ENCODE data around the gene ADAP2.
"Not testable (repeated sequence)": the region's sequence is repeated elsewhere in the genome, so short reads cannot be mapped to it uniquely, and the experiment has no call there.

The ADAP2 gene

GRCh38 chr17:30961209-30962188 lies 39.8 kb downstream of the ADAP2 start:
- peak; percentile 64 for DNase-seq (ENCODE audit: low read depth)
- TF ChIP-seq, protein P1, sequence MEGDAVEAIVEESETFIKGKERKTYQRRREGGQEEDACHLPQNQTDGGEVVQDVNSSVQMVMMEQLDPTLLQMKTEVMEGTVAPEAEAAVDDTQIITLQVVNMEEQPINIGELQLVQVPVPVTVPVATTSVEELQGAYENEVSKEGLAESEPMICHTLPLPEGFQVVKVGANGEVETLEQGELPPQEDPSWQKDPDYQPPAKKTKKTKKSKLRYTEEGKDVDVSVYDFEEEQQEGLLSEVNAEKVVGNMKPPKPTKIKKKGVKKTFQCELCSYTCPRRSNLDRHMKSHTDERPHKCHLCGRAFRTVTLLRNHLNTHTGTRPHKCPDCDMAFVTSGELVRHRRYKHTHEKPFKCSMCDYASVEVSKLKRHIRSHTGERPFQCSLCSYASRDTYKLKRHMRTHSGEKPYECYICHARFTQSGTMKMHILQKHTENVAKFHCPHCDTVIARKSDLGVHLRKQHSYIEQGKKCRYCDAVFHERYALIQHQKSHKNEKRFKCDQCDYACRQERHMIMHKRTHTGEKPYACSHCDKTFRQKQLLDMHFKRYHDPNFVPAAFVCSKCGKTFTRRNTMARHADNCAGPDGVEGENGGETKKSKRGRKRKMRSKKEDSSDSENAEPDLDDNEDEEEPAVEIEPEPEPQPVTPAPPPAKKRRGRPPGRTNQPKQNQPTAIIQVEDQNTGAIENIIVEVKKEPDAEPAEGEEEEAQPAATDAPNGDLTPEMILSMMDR (IDR thresholded peaks at IDR 0.05; ENCODE audit: low read depth, low read length, missing control alignments) = no peak
- no peak overlapping the region; the same call in 1 of the 2 replicates for H3K4me3 ChIP-seq (ENCODE audit: low read depth, low read length)

DNA sequence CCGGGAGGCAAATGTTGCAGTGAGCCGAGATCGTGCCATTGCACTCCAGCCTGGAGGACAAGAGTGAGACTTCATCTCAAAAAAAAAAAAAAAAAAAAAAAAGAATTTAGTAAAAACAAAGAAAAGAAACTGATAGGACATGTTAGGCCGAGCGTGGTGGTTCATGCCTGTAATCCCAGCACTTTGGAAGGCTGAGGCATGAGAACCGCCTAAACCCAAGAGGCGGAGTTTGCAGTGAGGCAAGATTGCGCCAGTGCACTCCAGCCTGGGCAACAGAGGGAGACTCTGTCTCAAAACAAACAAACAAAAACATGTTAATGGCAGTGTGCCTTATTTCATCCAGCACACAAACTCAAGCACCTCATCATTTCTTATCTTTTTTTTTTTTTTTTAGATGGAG lies 42.6 kb downstream of the ADAP2 start:
- H3K4me3 ChIP-seq (ENCODE audit: low read depth, low read length); DNase-seq (ENCODE audit: low read depth): not testable (repeated sequence)

- DNase-seq (ENCODE audit: low read depth) = no peak
- TF ChIP-seq, protein P1 (IDR thresholded peaks at IDR 0.05; ENCODE audit: low read depth, low read length, missing control alignments) = no peak
- H3K4me3 ChIP-seq (ENCODE audit: low read depth, low read length) = no peak overlapping the region
Measured at GRCh38 chr17:30964876-30965275, 43.1 kb downstream of the ADAP2 start.

DNA sequence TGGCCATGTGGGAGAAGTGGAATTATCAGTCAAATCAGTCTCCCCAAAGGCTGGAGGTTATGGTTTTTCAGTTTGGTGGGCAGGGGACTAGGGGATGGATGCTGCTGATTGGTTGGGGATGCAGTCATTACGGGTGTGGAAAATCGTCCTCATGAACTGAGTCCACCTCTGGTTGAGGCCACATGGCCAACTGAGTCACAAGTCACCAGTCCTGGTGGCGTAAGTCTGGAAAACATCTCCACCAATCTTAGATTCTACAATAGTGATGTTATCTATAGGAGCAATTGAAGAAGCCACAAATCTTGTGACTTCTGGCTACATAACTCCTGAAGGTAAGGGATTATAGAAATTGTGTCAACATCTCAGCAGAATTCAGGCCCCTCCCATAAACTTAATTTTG lies 43.9 kb downstream of the ADAP2 start:
- DNase-seq (ENCODE audit: low read depth) = no peak
- TF ChIP-seq, protein P1 (IDR thresholded peaks at IDR 0.05; ENCODE audit: low read depth, low read length, missing control alignments) = no peak
- H3K4me3 ChIP-seq (ENCODE audit: low read depth, low read length) = no peak overlapping the region

GRCh38 chr17:30967911-30968310 lies 46.2 kb downstream of the ADAP2 start:
- H3K4me3 ChIP-seq (ENCODE audit: low read depth, low read length); DNase-seq (ENCODE audit: low read depth): not testable (repeated sequence)

- DNase-seq (ENCODE audit: low read depth) = no peak
- TF ChIP-seq, protein P1 (IDR thresholded peaks at IDR 0.05; ENCODE audit: low read depth, low read length, missing control alignments) = no peak
- peak overlapping the region; percentile 73 for H3K4me3 ChIP-seq (ENCODE audit: low read depth, low read length)
Measured at GRCh38 chr17:30969989-30970830, 48.5 kb downstream of the ADAP2 start.

- TF ChIP-seq, protein P1 (IDR thresholded peaks at IDR 0.05; ENCODE audit: low read depth, low read length, missing control alignments) = peak; percentile 23
- peak within 1 kb of the TSS; percentile 73 for H3K4me3 ChIP-seq (ENCODE audit: low read depth, low read length)
- DNase-seq (ENCODE audit: low read depth) = no peak
Measured at GRCh38 chr17:30970831-30971567, 49.3 kb downstream of the ADAP2 start, which contains the start of gene RNF135. Gene RNF135 (plus strand): TSS chr17:30971039. CDS start chr17:30971074, 35 bp downstream.

Data from GM12864 (cell line).